Mesendoderm (in vitro differentiated cells): Measurements from ENCODE around the gene RADIL.

Experiments used
- DNase-seq: peaks from one replicate; pipeline ENCODE4 v3.0.0; 2013
- H2AK5ac ChIP-seq: 2 replicates; pipeline ENCODE4 v1.6.1; 2013; ENCODE audit warnings: low read length, inconsistent platforms
- H2BK120ac ChIP-seq: 2 replicates; pipeline ENCODE4 v1.6.1; 2013; ENCODE audit warnings: low read depth, mild to moderate bottlenecking, low read length, moderate library complexity, mixed read lengths
- H2BK15ac ChIP-seq: replicated peaks from 2 replicates; pipeline ENCODE4 v1.6.1; 2013; ENCODE audit warnings: low read depth, mild to moderate bottlenecking, moderate library complexity
- H2BK5ac ChIP-seq: 2 replicates; pipeline ENCODE4 v1.6.1; 2013; ENCODE audit warnings: low read length, inconsistent platforms
- H3K18ac ChIP-seq: 2 replicates; pipeline ENCODE4 v1.6.1; 2013; ENCODE audit warnings: mild to moderate bottlenecking, low read length, mixed read lengths
- H3K23ac ChIP-seq: one replicate; pipeline ENCODE4 v1.6.1; 2013; ENCODE audit warnings: low read length
- H3K27ac ChIP-seq: 2 replicates; pipeline ENCODE4 v1.5.1; 2013; ENCODE audit warnings: low read depth, mild to moderate bottlenecking, inconsistent platforms, low read length, moderate library complexity
- H3K27me3 ChIP-seq: 2 replicates; pipeline ENCODE4 v1.6.1; 2013; ENCODE audit warnings: low read length, control low read depth, mild to moderate bottlenecking, inconsistent platforms; ENCODE audit not compliant: insufficient read depth, poor library complexity
- H3K36me3 ChIP-seq: 2 replicates; pipeline ENCODE4 v1.6.1; 2013; ENCODE audit warnings: low read length, inconsistent platforms; ENCODE audit not compliant: control insufficient read depth, insufficient read depth
- H3K4ac ChIP-seq: one replicate; pipeline ENCODE4 v1.6.1; 2013; ENCODE audit warnings: low read depth, mild to moderate bottlenecking, low read length, moderate library complexity
- H3K4me1 ChIP-seq: 2 replicates; pipeline ENCODE4 v1.6.1; 2013; ENCODE audit warnings: low read depth, low read length, inconsistent platforms; ENCODE audit not compliant: control insufficient read depth
- H3K4me2 ChIP-seq: 2 replicates; pipeline ENCODE4 v1.6.1; 2013; ENCODE audit warnings: low read length
- H3K4me3 ChIP-seq: 2 replicates; pipeline ENCODE4 v1.5.1; 2013; ENCODE audit warnings: mild to moderate bottlenecking, low read length
- H3K56ac ChIP-seq: one replicate; pipeline ENCODE4 v1.6.1; 2013; ENCODE audit warnings: low read length
- H3K79me1 ChIP-seq: 2 replicates; pipeline ENCODE4 v1.6.1; 2013; ENCODE audit warnings: low read length, inconsistent platforms
- H3K79me2 ChIP-seq: 2 replicates; pipeline ENCODE4 v1.6.1; 2013; ENCODE audit warnings: mild to moderate bottlenecking, low read length; ENCODE audit not compliant: control insufficient read depth, insufficient read depth
- H3K9ac ChIP-seq: 2 replicates; pipeline ENCODE4 v1.6.1; 2013; ENCODE audit warnings: low read length, inconsistent platforms
- H4K5ac ChIP-seq: one replicate; pipeline ENCODE4 v1.6.1; 2013; ENCODE audit warnings: low read length
- H4K8ac ChIP-seq: one replicate; pipeline ENCODE4 v1.6.1; 2013; ENCODE audit warnings: low read depth, mild to moderate bottlenecking, control low read depth, low read length, moderate library complexity
- WGBS: extraction: QIAGEN DNeasy Blood & Tissue Kit; methylation state at CpG from one replicate; pipeline ENCODE4 v1.1.7; 2013; ENCODE audit warnings: low lambda C conversion rate, missing lambda C conversion rate; ENCODE audit not compliant: insufficient coverage; ENCODE audit errors: extremely low coverage; 5-methylcytosine and 5-hydroxymethylcytosine counted together

Gene RADIL

DNA sequence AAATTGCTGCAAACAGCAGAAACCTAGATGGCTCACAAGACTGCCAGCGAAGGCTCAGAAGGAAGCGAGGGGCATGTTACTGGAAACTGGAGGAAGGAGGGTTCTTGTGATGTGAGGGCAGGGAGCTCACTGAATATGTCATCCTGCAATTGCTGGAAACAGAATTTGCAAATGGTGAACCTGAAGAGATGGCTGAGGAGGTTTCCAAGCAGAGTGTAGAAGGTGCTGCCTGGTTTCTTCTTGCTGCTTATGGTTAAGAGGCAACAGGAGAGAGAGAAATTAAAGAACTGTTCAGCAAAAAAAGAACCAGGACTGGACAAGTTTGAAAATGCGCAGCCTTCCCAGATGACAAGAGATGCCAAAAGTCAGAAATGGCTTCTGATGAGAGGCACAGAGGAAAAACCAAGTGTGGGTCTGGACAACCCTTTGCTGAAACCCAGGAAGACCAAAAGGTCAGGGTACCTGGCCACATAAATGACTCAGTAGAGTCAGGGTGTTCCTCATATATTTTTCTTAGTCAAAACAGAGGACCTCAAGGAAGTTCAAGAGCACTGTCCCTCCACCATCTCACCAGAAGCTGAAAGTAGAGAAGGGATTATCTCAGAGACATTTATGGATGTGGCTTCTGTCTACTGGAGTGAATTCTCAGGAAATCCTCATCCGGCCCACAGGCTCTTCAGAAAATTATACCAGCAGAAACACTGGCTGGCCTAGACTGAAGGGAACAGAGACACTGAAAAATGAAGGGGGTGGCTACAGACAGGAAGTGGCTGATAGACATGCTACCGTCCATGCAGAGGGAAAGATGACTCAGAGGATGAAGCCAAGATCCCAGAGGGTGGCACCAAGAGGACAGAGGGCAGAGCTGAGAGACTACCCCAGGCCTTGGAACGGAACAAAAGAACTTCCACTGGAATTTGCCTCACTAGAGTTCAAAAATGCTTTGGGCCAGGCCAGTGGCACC is 31.8 kb downstream of the RADIL start:
- H3K36me3 ChIP-seq, result no peaks in the 10 kb centered on the region
- H4K5ac ChIP-seq, result no peak overlapping the region
- no peak overlapping the region for H3K27ac ChIP-seq
- no peaks in the 10 kb centered on the region for H3K4me1 ChIP-seq
- H3K18ac ChIP-seq, result no peak overlapping the region
- no peak overlapping the region for H2BK120ac ChIP-seq
- no peak overlapping the region for H2BK5ac ChIP-seq
- no peak overlapping the region for H3K4ac ChIP-seq
- H3K79me1 ChIP-seq, result no peaks in the 10 kb centered on the region
- no peak overlapping the region for H2BK15ac ChIP-seq
- no peak overlapping the region for H3K4me3 ChIP-seq
- H3K79me2 ChIP-seq, result no peaks in the 10 kb centered on the region
- WGBS, result no CpG with 5 or more reads among the region's 6 CpGs
- no peak overlapping the region for H4K8ac ChIP-seq
- H2AK5ac ChIP-seq, result no peak overlapping the region
- H3K56ac ChIP-seq, result no peak overlapping the region
- no peak for DNase-seq
- no peak overlapping the region for H3K9ac ChIP-seq
- no peaks in the 10 kb centered on the region for H3K27me3 ChIP-seq
- no peak overlapping the region for H3K4me2 ChIP-seq
- no peak overlapping the region for H3K23ac ChIP-seq

DNA sequence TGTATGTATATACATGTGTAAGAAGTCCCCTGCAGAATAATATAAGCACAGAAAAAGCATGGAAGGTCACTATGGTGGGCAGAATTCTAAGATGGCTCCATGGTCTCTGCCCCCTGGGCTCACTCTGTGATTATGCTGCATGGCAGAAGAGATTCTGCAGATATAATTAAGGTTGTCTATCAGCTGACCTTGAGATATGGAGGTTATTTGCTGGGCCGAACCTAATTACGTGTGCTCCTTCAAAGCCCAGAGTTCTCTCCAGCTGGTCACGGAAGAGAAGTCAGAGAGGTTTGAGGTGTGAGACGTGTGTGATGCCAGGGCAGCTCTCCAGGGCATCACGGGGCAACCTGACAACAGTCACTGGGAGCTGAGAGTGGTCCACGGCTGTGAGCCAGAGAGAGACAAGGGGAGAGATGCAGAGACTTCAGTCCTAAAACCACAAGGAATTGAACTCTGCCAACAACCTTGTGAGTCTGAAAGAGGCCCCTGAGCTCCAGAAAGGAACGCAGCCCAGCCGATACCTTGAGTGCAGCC is 33.2 kb downstream of the RADIL start:
- Histone ChIP-seq H2BK15ac (no peak overlapping the region), H2AK5ac (no peak overlapping the region), H3K4me3 (no peak overlapping the region), H3K4me2 (no peak overlapping the region), H4K8ac (no peak overlapping the region), H4K5ac (no peak overlapping the region), H3K23ac (no peak overlapping the region), H3K18ac (no peak overlapping the region), H3K79me1 (no peaks in the 10 kb centered on the region), H3K4ac (no peak overlapping the region), H3K27ac (no peak overlapping the region), H2BK5ac (no peak overlapping the region), H3K36me3 (no peaks in the 10 kb centered on the region), H3K9ac (no peak overlapping the region), H3K79me2 (no peaks in the 10 kb centered on the region), H3K27me3 (no peaks in the 10 kb centered on the region), H3K4me1 (no peaks in the 10 kb centered on the region), H2BK120ac (no peak overlapping the region), H3K56ac (no peak overlapping the region)
- WGBS, result no CpG with 5 or more reads among the region's 8 CpGs
- DNase-seq, result no peak

DNA sequence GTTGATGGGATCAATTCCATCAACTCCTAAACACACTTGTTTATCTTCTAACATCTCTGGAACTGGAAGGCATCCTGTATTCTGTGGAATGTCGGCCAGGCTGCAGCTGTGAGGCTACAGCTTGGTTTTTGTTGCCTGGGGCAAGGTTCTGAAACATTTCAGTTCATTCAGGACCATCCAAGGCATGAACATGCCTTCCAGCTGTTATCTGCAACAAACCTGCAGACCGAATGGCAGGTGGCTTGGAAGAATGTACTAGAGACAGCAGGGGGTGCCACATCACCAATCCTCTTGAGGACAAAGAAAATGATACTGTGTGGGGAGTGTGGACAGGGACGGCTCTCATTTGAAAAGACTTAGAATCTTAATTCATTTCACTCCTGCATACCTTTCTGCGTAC is 34.1 kb downstream of the RADIL start:
- Histone ChIP-seq H3K9ac (no peak overlapping the region), H3K4me1 (no peaks in the 10 kb centered on the region), H3K18ac (no peak overlapping the region), H3K79me1 (no peaks in the 10 kb centered on the region), H3K27ac (no peak overlapping the region), H2BK15ac (no peak overlapping the region), H3K4ac (no peak overlapping the region), H3K56ac (no peak overlapping the region), H3K27me3 (no peaks in the 10 kb centered on the region), H2BK5ac (no peak overlapping the region), H4K5ac (no peak overlapping the region), H3K79me2 (no peaks in the 10 kb centered on the region), H3K4me2 (no peak overlapping the region), H3K36me3 (no peaks in the 10 kb centered on the region), H4K8ac (no peak overlapping the region), H2BK120ac (no peak overlapping the region), H3K4me3 (no peak overlapping the region), H3K23ac (no peak overlapping the region), H2AK5ac (no peak overlapping the region)
- WGBS, result no CpG with 5 or more reads among the region's 4 CpGs
- DNase-seq, result peak; percentile 54

DNA sequence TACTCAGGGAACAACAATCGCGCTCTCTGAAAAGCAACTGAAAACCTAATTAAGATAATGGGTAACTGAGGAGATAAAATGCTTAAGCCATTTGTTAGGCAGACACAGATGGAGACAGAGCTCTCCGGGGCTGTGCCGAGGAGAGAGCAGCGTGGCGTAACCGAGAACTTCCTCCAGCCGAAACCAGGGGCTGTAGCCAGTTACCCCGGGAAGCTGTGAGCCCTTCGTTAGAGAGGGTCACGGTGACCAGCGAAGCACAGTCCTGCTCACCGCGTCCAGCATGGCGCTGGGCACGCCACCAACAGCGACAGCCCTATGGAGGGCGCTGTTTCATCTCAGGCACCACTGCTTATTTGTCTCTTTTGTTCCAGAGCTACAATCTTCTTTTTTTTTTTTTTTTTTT is 37.8 kb downstream of the RADIL start:
- no peak overlapping the region for H3K18ac ChIP-seq
- no peaks in the 10 kb centered on the region for H3K36me3 ChIP-seq
- H2BK120ac ChIP-seq, result no peak overlapping the region
- peak overlapping the region; percentile 66 for H3K27ac ChIP-seq
- H4K8ac ChIP-seq, result no peak overlapping the region
- H2AK5ac ChIP-seq, result no peak overlapping the region
- peak overlapping the region; percentile 23 for H3K9ac ChIP-seq
- H3K4ac ChIP-seq, result no peak overlapping the region
- no peak overlapping the region for H3K23ac ChIP-seq
- H3K79me1 ChIP-seq, result no peaks in the 10 kb centered on the region
- no peak overlapping the region for H3K4me2 ChIP-seq
- no peak overlapping the region for H2BK15ac ChIP-seq
- no peaks in the 10 kb centered on the region for H3K79me2 ChIP-seq
- no CpG with 5 or more reads among the region's 18 CpGs for WGBS
- DNase-seq, result peak; percentile 88
- no peaks in the 10 kb centered on the region for H3K4me1 ChIP-seq
- H3K27me3 ChIP-seq, result no peaks in the 10 kb centered on the region
- no peak overlapping the region for H3K4me3 ChIP-seq
- H2BK5ac ChIP-seq, result no peak overlapping the region
- H4K5ac ChIP-seq, result no peak overlapping the region
- H3K56ac ChIP-seq, result peak overlapping the region; percentile 75

DNA sequence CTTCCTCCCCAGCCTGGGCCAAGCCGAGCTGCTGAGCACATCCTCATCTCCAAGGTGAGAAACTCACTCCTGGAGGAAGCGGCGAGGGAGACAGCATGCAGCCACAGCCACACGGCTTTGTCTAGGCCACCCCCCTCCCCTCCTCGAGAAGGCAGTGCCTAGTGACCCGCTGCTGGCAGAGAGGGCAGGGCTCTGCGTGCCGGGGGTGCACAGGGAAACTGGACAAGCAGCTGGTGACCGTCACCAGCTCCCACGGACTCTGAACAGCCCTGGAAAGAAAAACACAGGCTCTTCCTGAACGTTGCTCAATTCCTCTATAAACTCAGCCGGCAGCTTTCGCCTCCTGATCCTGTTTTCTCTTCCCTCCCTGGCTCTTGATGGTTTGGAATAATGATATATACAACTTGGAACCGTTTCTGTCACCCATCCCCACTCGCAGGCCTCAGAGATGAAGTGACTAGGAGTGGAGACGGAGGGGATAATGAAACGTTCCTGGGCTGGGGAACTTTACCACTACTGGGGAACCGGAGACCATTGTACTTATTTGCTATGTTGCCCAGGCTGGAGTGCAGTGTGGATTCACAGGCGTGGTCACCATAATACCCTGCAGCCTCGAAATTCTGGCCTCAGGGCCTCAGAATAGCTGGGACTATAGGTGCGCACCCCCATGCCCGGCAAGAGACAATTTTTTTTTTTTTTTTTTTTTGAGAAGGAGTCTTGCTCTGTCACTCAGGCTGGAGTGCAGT is 41.0 kb downstream of the RADIL start:
- H3K23ac ChIP-seq, result no peak overlapping the region
- H3K4me2 ChIP-seq, result no peak overlapping the region
- no peak overlapping the region for H3K9ac ChIP-seq
- no peak overlapping the region for H3K27ac ChIP-seq
- H3K56ac ChIP-seq, result peak overlapping the region; percentile 15
- H3K4me1 ChIP-seq, result no peaks in the 10 kb centered on the region
- no peak overlapping the region for H4K8ac ChIP-seq
- no peak overlapping the region for H3K18ac ChIP-seq
- H3K36me3 ChIP-seq, result no peaks in the 10 kb centered on the region
- H2AK5ac ChIP-seq, result no peak overlapping the region
- H3K4me3 ChIP-seq, result no peak overlapping the region
- no peaks in the 10 kb centered on the region for H3K79me2 ChIP-seq
- no peak overlapping the region for H2BK120ac ChIP-seq
- no peak for DNase-seq
- no peak overlapping the region for H3K4ac ChIP-seq
- H3K79me1 ChIP-seq, result peaks cover under 1% of the 10 kb centered on the region
- H2BK15ac ChIP-seq, result no peak overlapping the region
- H2BK5ac ChIP-seq, result no peak overlapping the region
- no CpG with 5 or more reads among the region's 22 CpGs for WGBS
- H4K5ac ChIP-seq, result no peak overlapping the region
- H3K27me3 ChIP-seq, result no peaks in the 10 kb centered on the region
